ENCODE measurements around the gene CELF2.

CELF2 gene

GRCh38 chr10:11223507-11224140 lies 206.0 kb downstream of the CELF2 start:
- Histone ChIP-seq H3K9me3 (ENCODE audit: insufficient read depth, low read length, severe bottlenecking) (no peaks in the 10 kb centered on the region), H3K27ac (ENCODE audit: low read length) (no peak overlapping the region), H4K20me1 (ENCODE audit: insufficient read depth, low read length) (peaks cover 36% of the 10 kb centered on the region), H3K79me2 (ENCODE audit: insufficient read depth, low read length) (peaks cover 80% of the 10 kb centered on the region), H3K4me3 (ENCODE audit: low read depth in 1 of 2, low read length in 2 of 2) (no peak overlapping the region), H3K27me3 (ENCODE audit: insufficient read depth, low read length, poor library complexity) (no peaks in the 10 kb centered on the region), H3K9ac (ENCODE audit: low read depth, low read length) (no peak overlapping the region), H3K4me1 (ENCODE audit: insufficient read depth, low read length) (peaks cover 30% of the 10 kb centered on the region), H2AFZ (ENCODE audit: low read depth, low read length) (no peak overlapping the region), H3K36me3 (ENCODE audit: insufficient read depth, low read length) (peaks cover 55% of the 10 kb centered on the region), H3K4me2 (ENCODE audit: insufficient read depth, low read length) (no peak overlapping the region)
- ATAC-seq (ENCODE audit: insufficient read depth, low read depth), result no peak
- no peak for DNase-seq
- no peak for TF ChIP-seq EZH2 (IDR thresholded peaks at IDR 0.05; ENCODE audit: borderline replicate concordance, low read depth, low read length, severe bottlenecking)
- no peak for TF ChIP-seq CTCF (IDR thresholded peaks at IDR 0.05; ENCODE audit: borderline replicate concordance, extremely low read depth, low read length, poor library complexity, severe bottlenecking)

- no peaks in the 10 kb centered on the region for H3K27me3 ChIP-seq (ENCODE audit: insufficient read depth, low read length, poor library complexity)
- H3K4me3 ChIP-seq (ENCODE audit: low read depth in 1 of 2, low read length in 2 of 2), result no peak overlapping the region
- peak overlapping the region; percentile 77 for H3K27ac ChIP-seq (ENCODE audit: low read length)
- ATAC-seq (ENCODE audit: insufficient read depth, low read depth), result no peak
- H3K79me2 ChIP-seq (ENCODE audit: insufficient read depth, low read length), result peaks cover 85% of the 10 kb centered on the region
- H3K9me3 ChIP-seq (ENCODE audit: insufficient read depth, low read length, severe bottlenecking), result no peaks in the 10 kb centered on the region
- no peak for TF ChIP-seq EZH2 (IDR thresholded peaks at IDR 0.05; ENCODE audit: borderline replicate concordance, low read depth, low read length, severe bottlenecking)
- no peak for TF ChIP-seq CTCF (IDR thresholded peaks at IDR 0.05; ENCODE audit: borderline replicate concordance, extremely low read depth, low read length, poor library complexity, severe bottlenecking)
- H3K4me2 ChIP-seq (ENCODE audit: insufficient read depth, low read length), result no peak overlapping the region
- no peak overlapping the region for H2AFZ ChIP-seq (ENCODE audit: low read depth, low read length)
- no peak for DNase-seq
- H4K20me1 ChIP-seq (ENCODE audit: insufficient read depth, low read length), result peaks cover 36% of the 10 kb centered on the region
- peaks cover 48% of the 10 kb centered on the region for H3K36me3 ChIP-seq (ENCODE audit: insufficient read depth, low read length)
- peaks cover 30% of the 10 kb centered on the region for H3K4me1 ChIP-seq (ENCODE audit: insufficient read depth, low read length)
- no peak overlapping the region for H3K9ac ChIP-seq (ENCODE audit: low read depth, low read length)
Measured at GRCh38 chr10:11224321-11224720, 206.6 kb downstream of the CELF2 start.

- Histone ChIP-seq H3K79me2 (ENCODE audit: insufficient read depth, low read length) (peaks cover 85% of the 10 kb centered on the region), H3K9ac (ENCODE audit: low read depth, low read length) (no peak overlapping the region), H3K4me2 (ENCODE audit: insufficient read depth, low read length) (no peak overlapping the region), H3K9me3 (ENCODE audit: insufficient read depth, low read length, severe bottlenecking) (no peaks in the 10 kb centered on the region), H2AFZ (ENCODE audit: low read depth, low read length) (no peak overlapping the region), H3K4me3 (ENCODE audit: low read depth in 1 of 2, low read length in 2 of 2) (no peak overlapping the region), H3K4me1 (ENCODE audit: insufficient read depth, low read length) (peaks cover 30% of the 10 kb centered on the region), H4K20me1 (ENCODE audit: insufficient read depth, low read length) (peaks cover 37% of the 10 kb centered on the region), H3K27me3 (ENCODE audit: insufficient read depth, low read length, poor library complexity) (no peaks in the 10 kb centered on the region), H3K27ac (ENCODE audit: low read length) (peak overlapping the region; percentile 77), H3K36me3 (ENCODE audit: insufficient read depth, low read length) (peaks cover 42% of the 10 kb centered on the region)
- ATAC-seq (ENCODE audit: insufficient read depth, low read depth) (no peak), DNase-seq (no peak)
- no peak for TF ChIP-seq EZH2 (IDR thresholded peaks at IDR 0.05; ENCODE audit: borderline replicate concordance, low read depth, low read length, severe bottlenecking)
- TF ChIP-seq CTCF (IDR thresholded peaks at IDR 0.05; ENCODE audit: borderline replicate concordance, extremely low read depth, low read length, poor library complexity, severe bottlenecking), result no peak
Measured at GRCh38 chr10:11224792-11225416, 207.2 kb downstream of the CELF2 start.

All from DND-41 (cell line).